Measurements from ENCODE around the gene IP6K2. TPM values are rescaled to one million over a fixed set of nuclear protein-coding genes. Genes with fewer than 3 reads are reported as not detected.

IP6K2 gene
- total and polyA plus RNA-seq, 2 of the 13 experiments (the other 11 are each of a cell fraction or from before 2014, with no cell fraction given) = 85.5 to 112 TPM

GRCh38 chr3:48685603-48686511 is 31.2 kb downstream of the IP6K2 start, which contains the start of gene NCKIPSD (continued):
- TF ChIP-seq ZNF225 (CRISPR knock-in tag; IDR thresholded peaks at IDR 0.05) (no peak), ZNF766 (CRISPR knock-in tag; IDR thresholded peaks at IDR 0.05; ENCODE audit: borderline replicate concordance) (peak; percentile 59; the same call in 1 of the 2 replicates), ZNF296 (CRISPR knock-in tag; conservative IDR thresholded peaks at IDR 0.05) (no peak), ZNF7 (CRISPR knock-in tag; IDR thresholded peaks at IDR 0.05) (no peak), ZNF3 (CRISPR knock-in tag; IDR thresholded peaks at IDR 0.05) (no peak), PRDM15 (CRISPR knock-in tag; IDR thresholded peaks at IDR 0.05) (no peak), HOXA7 (CRISPR knock-in tag; IDR thresholded peaks at IDR 0.05) (no peak), GTF3A (CRISPR knock-in tag; conservative IDR thresholded peaks at IDR 0.05) (no peak), ZFP41 (CRISPR knock-in tag; IDR thresholded peaks at IDR 0.05; ENCODE audit: borderline replicate concordance) (no peak), ZNF547 (CRISPR knock-in tag; IDR thresholded peaks at IDR 0.05) (peak; percentile 91), NR2F2 (IDR thresholded peaks at IDR 0.05; ENCODE audit: borderline replicate concordance, low read depth) (no peak; the same call in 1 of the 2 replicates), GATAD1 (CRISPR knock-in tag; IDR thresholded peaks at IDR 0.05) (peak; percentile 62), KDM6A (CRISPR knock-in tag; IDR thresholded peaks at IDR 0.05; ENCODE audit: low read depth) (no peak), NAIF1 (CRISPR knock-in tag; IDR thresholded peaks at IDR 0.05; ENCODE audit: borderline replicate concordance) (no peak), TIGD3 (CRISPR knock-in tag; IDR thresholded peaks at IDR 0.05; ENCODE audit: borderline replicate concordance) (no peak), ADNP (CRISPR knock-in tag; IDR thresholded peaks at IDR 0.05) (no peak), GATA4 (IDR thresholded peaks at IDR 0.05; ENCODE audit: borderline replicate concordance, low read depth) (no peak), ZUFSP (CRISPR knock-in tag; IDR thresholded peaks at IDR 0.05; ENCODE audit: borderline replicate concordance) (no peak), CBFB (CRISPR knock-in tag; IDR thresholded peaks at IDR 0.05) (peak; percentile 91), RARG (CRISPR knock-in tag; IDR thresholded peaks at IDR 0.05; ENCODE audit: low read depth) (no peak), TEAD2 (CRISPR knock-in tag; IDR thresholded peaks at IDR 0.05) (no peak), ZBTB34 (CRISPR knock-in tag; IDR thresholded peaks at IDR 0.05) (no peak), KDM2A (CRISPR knock-in tag; IDR thresholded peaks at IDR 0.05; ENCODE audit: borderline replicate concordance, low read depth) (peak; percentile 70; the same call in 1 of the 2 replicates)

Measured in HepG2 (cell line).